Measurements from ENCODE around the gene VHLL.

VHLL gene

GRCh38 chr1:156289857-156290256, 9.2 kb downstream of the VHLL start:
- DNase-seq, result no peak

DNA sequence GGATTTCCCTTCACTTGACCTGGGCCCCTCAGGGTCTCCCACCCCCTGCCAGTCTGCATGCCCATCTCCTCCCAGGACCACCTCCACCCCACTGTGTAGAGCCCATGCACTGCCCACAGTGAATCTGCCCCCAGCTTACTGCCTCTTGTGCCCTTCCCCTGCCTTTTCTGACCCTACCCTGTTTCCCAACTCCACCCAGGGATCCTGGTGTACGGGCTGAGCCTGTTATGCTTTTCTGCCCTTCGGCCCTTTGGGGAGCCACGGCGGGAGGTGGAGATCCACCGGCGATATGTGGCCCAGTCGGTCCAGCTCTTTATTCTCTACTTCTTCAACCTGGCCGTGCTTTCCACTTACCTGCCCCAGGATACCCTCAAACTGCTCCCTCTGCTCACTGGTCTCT, 13.0 kb downstream of the VHLL start:
- DNase-seq, result no peak

- DNase-seq, result no peak
These were observed 13.7 kb downstream of the VHLL start for GRCh38 chr1:156285437-156285836.

GRCh38 chr1:156284757-156285156, 14.3 kb downstream of the VHLL start:
- DNase-seq, result no peak

DNA sequence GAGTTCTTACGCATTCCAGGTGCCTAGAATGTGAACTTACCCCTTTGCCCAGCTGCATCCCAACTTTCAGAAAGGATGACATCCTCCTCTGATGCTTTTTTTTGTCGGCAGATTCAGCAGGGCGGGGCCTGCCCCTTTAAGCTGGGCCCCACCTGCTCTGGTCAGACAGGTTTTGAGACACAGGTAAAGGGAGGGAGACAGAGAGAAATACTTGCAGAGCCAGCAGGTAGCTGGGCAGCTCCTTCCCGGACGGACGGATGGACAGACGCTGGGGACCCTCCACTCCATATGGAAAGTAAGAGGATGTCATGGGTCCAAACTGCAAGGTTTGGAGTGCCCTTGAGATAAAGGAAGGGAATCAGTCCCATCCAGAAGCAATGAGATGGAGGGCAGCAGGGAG, 15.0 kb downstream of the VHLL start, which contains the start of gene TMEM79:
TSS of gene TMEM79 (plus strand) at position 214 of the 400 bp plus-strand sequence. CDS start 902 bp downstream, outside the sequence.
- DNase-seq, result no peak

DNA sequence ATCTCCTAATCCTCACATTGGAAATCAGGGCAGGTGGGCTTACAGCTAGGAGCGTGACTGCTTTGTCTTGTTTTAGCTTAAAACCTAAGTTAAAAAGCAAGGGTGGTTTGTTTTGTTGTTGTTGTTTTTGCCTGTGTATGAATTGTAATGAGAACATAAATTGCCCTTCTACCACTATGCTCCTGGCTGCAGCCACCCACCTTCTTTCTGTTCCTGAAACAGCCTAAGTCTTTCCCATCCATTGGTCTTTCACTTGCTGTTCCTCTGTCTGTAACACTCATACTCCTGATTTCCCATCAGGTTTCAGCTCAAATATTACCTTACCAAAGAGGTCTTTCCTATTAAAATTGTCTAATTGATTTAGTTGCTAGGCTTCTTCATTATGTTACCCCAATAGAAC, 15.6 kb downstream of the VHLL start:
- DNase-seq, result no peak

- peak; percentile 95 for DNase-seq
These were observed 16.5 kb downstream of the VHLL start, which contains the start of gene SMG5 for GRCh38 chr1:156282479-156283222. TSS of gene SMG5 (minus strand) at chr1:156282825. CDS start at chr1:156282680, 145 bp downstream.

GRCh38 chr1:156281693-156282478, 17.2 kb downstream of the VHLL start:
- DNase-seq, result no peak

GRCh38 chr1:156281281-156281680, 17.8 kb downstream of the VHLL start:
- peak; percentile 59 for DNase-seq

DNA sequence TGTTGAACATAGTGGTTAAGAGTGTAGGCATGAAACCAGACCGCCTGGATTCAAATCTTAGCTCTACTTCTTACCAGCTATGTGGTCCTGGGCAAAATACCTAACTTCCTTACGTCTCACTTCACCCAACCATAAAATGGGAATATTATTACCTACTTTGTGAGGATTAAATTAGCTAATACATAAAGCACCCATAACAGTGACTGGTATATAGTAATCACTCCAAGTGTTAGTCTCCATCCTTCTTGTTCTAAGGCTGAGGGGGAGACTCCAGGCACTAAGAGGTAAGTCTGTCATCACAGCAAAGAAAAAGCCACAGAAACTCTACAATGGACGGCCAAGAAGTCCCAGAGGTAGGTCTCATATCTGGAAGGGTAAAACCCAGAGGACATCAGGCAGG, 19.3 kb downstream of the VHLL start:
- no peak for DNase-seq

DNA sequence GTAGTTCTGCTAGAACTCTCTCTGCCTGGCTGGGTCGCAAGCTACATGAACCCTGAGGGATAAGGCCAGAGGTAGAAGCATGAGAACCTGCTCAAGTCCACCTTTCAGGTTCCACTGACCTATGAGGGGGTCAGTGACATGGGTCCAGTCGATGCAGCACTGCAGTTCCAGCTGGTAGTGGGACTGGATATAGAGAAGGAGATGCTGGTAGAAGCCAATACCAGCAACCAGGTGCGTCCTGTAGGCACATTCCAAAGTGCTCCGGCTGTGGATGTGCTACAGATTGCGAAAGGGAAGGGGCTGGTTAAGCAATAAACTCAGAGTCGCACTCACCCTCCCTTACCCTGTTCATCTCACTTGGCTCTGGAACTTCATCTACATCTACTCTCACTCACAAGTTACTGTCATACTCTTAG, 22.1 kb downstream of the VHLL start:
- no peak for DNase-seq

GRCh38 chr1:156276532-156276931, 22.6 kb downstream of the VHLL start:
- no peak for DNase-seq

- no peak for DNase-seq
These were observed 28.8 kb downstream of the VHLL start for GRCh38 chr1:156270314-156270713.

- no peak for DNase-seq
These were observed 30.8 kb downstream of the VHLL start for GRCh38 chr1:156268336-156268735.

- no peak for DNase-seq
These were observed 33.1 kb downstream of the VHLL start for GRCh38 chr1:156266051-156266450.

DNA sequence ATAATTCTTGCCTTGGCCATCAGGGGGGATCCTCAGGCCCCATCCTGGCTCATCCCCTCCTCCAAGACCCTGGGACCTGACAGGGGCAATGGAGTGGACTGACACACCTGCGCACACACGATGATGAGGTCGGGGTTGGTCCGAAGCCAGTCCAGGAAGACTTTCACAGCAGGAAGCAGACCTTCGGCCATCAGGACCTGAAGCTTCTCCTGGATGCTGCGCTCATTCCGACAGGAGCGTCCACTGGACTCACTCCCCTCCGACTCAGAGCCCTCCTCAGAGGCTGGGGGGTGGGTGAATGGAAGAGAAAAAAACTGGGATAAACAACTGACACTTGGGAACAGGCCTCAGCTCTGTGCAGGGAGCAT, 35.8 kb downstream of the VHLL start:
- no peak for DNase-seq

- no peak for DNase-seq
These were observed 36.4 kb downstream of the VHLL start for GRCh38 chr1:156262461-156263287.

GRCh38 chr1:156260896-156261295, 38.2 kb downstream of the VHLL start:
- no peak for DNase-seq

- no peak for DNase-seq
These were observed 39.3 kb downstream of the VHLL start for GRCh38 chr1:156259805-156260204.

GRCh38 chr1:156258859-156259258, 40.2 kb downstream of the VHLL start:
- DNase-seq, result no peak

DNA sequence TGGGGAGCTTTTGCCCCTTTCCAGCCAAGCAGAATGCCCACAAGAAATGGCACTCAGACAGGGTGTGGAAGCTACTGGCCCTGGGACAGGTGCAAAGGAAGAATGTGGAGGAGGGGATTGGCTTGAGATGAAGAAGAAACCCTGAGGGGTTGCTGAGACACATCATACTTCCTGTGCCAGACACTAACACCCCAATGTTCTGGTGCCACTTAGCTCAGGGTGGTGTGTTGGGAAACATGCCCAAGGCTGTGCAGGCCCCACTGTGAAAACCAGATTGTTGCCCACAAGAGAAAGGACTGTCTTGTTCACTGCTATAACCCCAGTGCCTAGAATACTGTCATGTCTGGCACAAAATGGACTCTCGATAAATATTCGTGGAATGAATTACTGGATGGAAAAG, 41.4 kb downstream of the VHLL start:
- no peak for DNase-seq

DNA sequence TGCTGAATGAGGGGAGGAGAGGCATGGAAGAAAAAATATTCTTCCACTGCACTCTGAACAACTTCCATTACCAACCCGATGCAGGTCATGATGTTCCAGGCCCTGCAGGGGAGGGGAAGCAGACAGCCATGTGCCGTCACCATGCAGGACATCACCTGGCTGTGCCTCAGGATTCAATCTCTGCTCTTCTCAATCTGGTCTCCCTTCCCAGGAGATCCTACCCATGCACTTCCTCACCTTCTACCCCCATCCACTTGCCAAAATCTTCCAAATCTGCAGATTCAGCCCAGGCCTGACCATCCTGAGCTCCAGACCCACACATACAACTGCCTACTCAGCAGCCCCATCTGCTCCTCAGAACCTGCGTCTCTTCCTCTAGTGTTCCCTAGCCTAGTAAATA, 45.5 kb downstream of the VHLL start:
- no peak for DNase-seq

DNA sequence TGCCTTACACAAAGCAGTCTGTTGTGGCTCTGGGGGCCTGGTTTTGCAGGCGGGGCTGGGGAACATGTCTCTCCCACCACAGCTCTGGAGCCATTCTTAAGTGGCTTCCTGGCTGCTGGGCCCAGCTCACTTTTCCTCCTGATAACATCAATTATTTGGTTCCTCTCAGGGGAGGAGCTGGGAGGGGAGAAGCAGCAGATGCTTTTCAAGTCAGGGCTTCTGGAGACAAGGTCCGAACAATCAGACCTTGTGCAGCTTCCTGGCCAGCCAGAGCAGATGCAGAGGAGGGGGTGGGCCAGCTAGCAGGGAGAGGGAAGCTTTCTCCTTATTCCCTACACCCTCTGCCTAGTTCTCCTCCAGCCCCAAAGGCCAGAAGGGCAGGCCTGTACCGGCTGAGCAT, 47.6 kb downstream of the VHLL start:
- no peak for DNase-seq
